Measurements from ENCODE around the gene ULBP3.

The ULBP3 gene

GRCh38 chr6:150030611-150031010 is 38.3 kb downstream of the ULBP3 start:
- Histone ChIP-seq H3K4me1 (ENCODE audit: insufficient read depth, low read length, poor library complexity, severe bottlenecking) (no peaks in the 10 kb centered on the region), H4K20me1 (ENCODE audit: insufficient read depth, low read length, poor library complexity, severe bottlenecking) (no peaks in the 10 kb centered on the region), H3K79me2 (ENCODE audit: insufficient read depth, low read length) (no peaks in the 10 kb centered on the region), H3F3A (ENCODE audit: low read depth) (no peaks in the 10 kb centered on the region), H3K9ac (ENCODE audit: low read depth, low read length, poor library complexity, severe bottlenecking) (no peak overlapping the region), H3K9me3 (ENCODE audit: insufficient read depth, low read depth, low read length) (no peaks in the 10 kb centered on the region), H3K9me2 (replicated peaks; ENCODE audit: low read depth, low read length) (no peaks in the 10 kb centered on the region), H3K4me2 (ENCODE audit: low read depth, low read length, poor library complexity, severe bottlenecking) (no peak overlapping the region), H3K4me3 (ENCODE audit: low read length, poor library complexity, severe bottlenecking) (no peak overlapping the region), H3K36me3 (ENCODE audit: insufficient read depth, low read length) (no peaks in the 10 kb centered on the region), H3K27me3 (ENCODE audit: insufficient read depth, low read length, poor library complexity, severe bottlenecking) (no peaks in the 10 kb centered on the region), H2AFZ (ENCODE audit: low read length) (no peak overlapping the region)
- TF ChIP-seq CTCF (conservative IDR thresholded peaks at IDR 0.05; ENCODE audit: low read length) (no peak), EZH2phosphoT487 (IDR thresholded peaks at IDR 0.05; ENCODE audit: borderline replicate concordance) (no peak)

GRCh38 chr6:150029749-150030148 is 39.2 kb downstream of the ULBP3 start:
- no peak overlapping the region for H3K4me2 ChIP-seq (ENCODE audit: low read depth, low read length, poor library complexity, severe bottlenecking)
- H3K4me1 ChIP-seq (ENCODE audit: insufficient read depth, low read length, poor library complexity, severe bottlenecking), result no peaks in the 10 kb centered on the region
- no peaks in the 10 kb centered on the region for H3K27me3 ChIP-seq (ENCODE audit: insufficient read depth, low read length, poor library complexity, severe bottlenecking)
- H3K4me3 ChIP-seq (ENCODE audit: low read length, poor library complexity, severe bottlenecking), result no peak overlapping the region
- H3K9ac ChIP-seq (ENCODE audit: low read depth, low read length, poor library complexity, severe bottlenecking), result no peak overlapping the region
- no peaks in the 10 kb centered on the region for H4K20me1 ChIP-seq (ENCODE audit: insufficient read depth, low read length, poor library complexity, severe bottlenecking)
- H3K79me2 ChIP-seq (ENCODE audit: insufficient read depth, low read length), result no peaks in the 10 kb centered on the region
- H3K36me3 ChIP-seq (ENCODE audit: insufficient read depth, low read length), result no peaks in the 10 kb centered on the region
- no peaks in the 10 kb centered on the region for H3K9me2 ChIP-seq (replicated peaks; ENCODE audit: low read depth, low read length)
- no peak for TF ChIP-seq EZH2phosphoT487 (IDR thresholded peaks at IDR 0.05; ENCODE audit: borderline replicate concordance)
- TF ChIP-seq CTCF (conservative IDR thresholded peaks at IDR 0.05; ENCODE audit: low read length), result no peak
- no peak overlapping the region for H2AFZ ChIP-seq (ENCODE audit: low read length)
- no peaks in the 10 kb centered on the region for H3F3A ChIP-seq (ENCODE audit: low read depth)
- no peaks in the 10 kb centered on the region for H3K9me3 ChIP-seq (ENCODE audit: insufficient read depth, low read depth, low read length)

GRCh38 chr6:150029276-150029675 is 39.6 kb downstream of the ULBP3 start:
- Histone ChIP-seq H3K9me3 (ENCODE audit: insufficient read depth, low read depth, low read length) (no peaks in the 10 kb centered on the region), H3K36me3 (ENCODE audit: insufficient read depth, low read length) (no peaks in the 10 kb centered on the region), H3K4me3 (ENCODE audit: low read length, poor library complexity, severe bottlenecking) (no peak overlapping the region), H3K9ac (ENCODE audit: low read depth, low read length, poor library complexity, severe bottlenecking) (no peak overlapping the region), H2AFZ (ENCODE audit: low read length) (no peak overlapping the region), H3K9me2 (replicated peaks; ENCODE audit: low read depth, low read length) (no peaks in the 10 kb centered on the region), H3K4me2 (ENCODE audit: low read depth, low read length, poor library complexity, severe bottlenecking) (no peak overlapping the region), H3K27me3 (ENCODE audit: insufficient read depth, low read length, poor library complexity, severe bottlenecking) (no peaks in the 10 kb centered on the region), H3K4me1 (ENCODE audit: insufficient read depth, low read length, poor library complexity, severe bottlenecking) (no peaks in the 10 kb centered on the region), H3F3A (ENCODE audit: low read depth) (no peaks in the 10 kb centered on the region), H3K79me2 (ENCODE audit: insufficient read depth, low read length) (no peaks in the 10 kb centered on the region), H4K20me1 (ENCODE audit: insufficient read depth, low read length, poor library complexity, severe bottlenecking) (no peaks in the 10 kb centered on the region)
- TF ChIP-seq EZH2phosphoT487 (IDR thresholded peaks at IDR 0.05; ENCODE audit: borderline replicate concordance) (no peak), CTCF (conservative IDR thresholded peaks at IDR 0.05; ENCODE audit: low read length) (no peak)
